C4-2B (cell line): ENCODE results near the gene APP.

Experiments
- H3K27ac ChIP-seq: fragments of 450-650 bp; 2 replicates; pipeline ENCODE4 v1.5.1; 2017
- CTCF ChIP-seq: fragments of 450-650 bp; conservative IDR thresholded peaks from 2 replicates; pipeline ENCODE4 v1.5.1; 2017; ENCODE audit warnings: mild to moderate bottlenecking
- ZFX ChIP-seq: fragments of 450-650 bp; IDR thresholded peaks from 2 replicates; pipeline ENCODE4 v1.6.1; 2017

APP gene

DNA sequence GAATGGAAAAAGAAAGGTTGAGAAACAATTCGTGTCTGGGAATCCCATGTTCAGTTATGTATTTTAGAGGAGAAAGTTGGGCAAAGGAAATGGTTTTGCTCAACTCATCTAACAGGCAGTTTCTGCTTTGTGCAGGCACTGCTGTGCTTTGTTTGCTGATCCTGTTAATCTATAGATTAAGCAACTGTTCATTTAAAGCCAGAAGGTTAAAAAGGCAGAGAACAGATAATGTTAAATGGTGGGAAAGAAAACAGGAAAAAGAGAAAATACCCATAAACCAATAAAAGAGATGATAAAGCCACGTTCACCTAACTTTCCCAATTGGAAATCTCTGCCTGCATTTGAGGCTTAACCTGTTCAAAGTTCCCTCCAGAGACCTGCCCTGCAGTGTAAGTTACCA is 70.0 kb downstream of the APP start:
- no peak overlapping the region for H3K27ac ChIP-seq
- TF ChIP-seq ZFX (no peak), CTCF (no peak)

DNA sequence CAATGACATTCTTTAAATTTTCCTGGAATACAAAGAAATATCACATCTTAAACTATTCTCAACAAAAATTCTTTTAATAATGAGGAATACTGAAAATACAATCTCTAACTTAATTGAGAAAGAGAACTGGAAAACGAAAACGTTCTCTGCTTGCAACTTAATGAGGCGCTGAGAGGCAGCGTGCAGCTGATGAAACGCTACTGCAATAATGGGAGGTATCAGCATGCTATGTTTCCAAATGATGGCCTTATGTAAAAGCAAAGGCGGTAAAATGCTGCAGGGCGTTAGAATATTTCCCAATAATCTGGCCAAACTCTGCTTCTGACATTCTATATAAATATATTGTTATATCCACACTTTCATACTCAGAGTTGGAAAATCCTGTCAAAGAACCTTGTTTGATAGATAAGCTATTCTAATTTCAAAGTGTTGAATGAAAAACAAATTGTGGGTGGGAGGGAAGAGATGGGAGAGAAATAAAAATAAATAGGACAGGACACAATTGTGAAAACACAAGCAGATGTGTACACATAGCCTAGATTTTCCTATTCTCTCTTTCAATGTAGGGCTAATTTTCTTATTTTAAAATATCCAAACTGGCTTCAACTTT is 70.9 kb downstream of the APP start:
- H3K27ac ChIP-seq, result no peak overlapping the region
- TF ChIP-seq CTCF, result no peak
- TF ChIP-seq ZFX, result no peak

- H3K27ac ChIP-seq, result no peak overlapping the region
- TF ChIP-seq CTCF (no peak), ZFX (no peak)
Measured at GRCh38 chr21:26098772-26099397, 71.7 kb downstream of the APP start.

DNA sequence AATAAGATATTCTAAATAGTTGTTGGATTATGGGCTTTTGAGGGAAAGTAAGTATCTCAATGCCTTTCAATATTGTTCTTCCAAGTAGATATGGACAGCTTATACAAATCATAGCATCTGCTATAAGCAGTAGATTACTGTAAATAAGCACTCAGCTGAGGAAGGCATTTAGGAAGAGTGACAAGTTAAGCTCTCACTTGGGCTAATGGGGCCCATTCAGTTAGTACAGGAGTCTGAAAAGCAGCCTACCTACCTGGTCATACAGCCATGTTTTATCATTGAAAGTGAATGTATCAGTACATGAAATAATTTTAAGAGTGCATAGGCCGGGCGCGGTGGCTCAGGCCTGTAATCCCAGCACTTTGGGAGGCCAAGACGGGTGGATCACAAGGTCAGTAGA is 73.1 kb downstream of the APP start:
- TF ChIP-seq CTCF, result no peak
- TF ChIP-seq ZFX, result no peak
- H3K27ac ChIP-seq, result no peak overlapping the region

DNA sequence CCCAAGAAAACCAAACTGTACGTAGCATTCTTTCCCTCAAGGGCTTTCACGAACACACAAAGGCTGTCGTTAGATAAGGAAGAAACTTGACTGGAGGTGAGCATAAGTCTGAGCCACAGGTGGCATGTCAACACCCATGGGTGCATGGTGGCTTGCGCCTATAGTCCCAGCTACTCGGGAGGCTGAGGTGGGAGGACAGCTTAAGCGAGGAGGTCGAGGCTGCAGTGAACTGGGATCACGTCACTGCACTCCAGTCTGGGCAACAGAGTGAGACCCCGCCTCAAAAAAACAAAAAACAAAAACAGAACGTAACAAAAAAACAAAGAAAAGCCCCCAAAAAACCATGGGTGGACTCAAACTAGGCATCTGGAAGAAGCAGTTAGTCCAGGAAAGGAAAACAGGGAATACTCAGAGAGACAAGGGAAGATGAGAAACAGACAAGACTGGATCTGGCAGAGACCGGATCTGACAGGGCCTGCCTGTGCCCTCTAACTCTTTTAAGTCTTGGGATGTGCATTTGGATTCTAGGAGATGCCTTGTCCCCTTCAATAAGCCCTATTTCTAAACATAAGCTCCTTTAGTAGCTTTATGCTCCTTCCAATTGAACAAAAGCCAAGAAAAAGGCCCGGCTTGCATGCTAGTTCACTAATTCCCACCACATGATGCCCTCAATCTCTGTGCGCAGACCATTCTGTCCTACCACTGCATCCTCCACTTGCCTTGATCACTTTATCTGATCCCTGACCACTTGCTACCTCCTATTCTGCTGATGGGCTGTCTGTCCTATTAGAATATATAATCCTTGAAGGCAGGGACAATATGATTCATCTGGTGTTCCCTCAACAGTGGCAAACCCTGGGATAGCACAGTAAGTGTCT is 73.8 kb downstream of the APP start:
- no peak overlapping the region for H3K27ac ChIP-seq

GRCh38 chr21:26095131-26095530 is 75.4 kb downstream of the APP start:
- no peak overlapping the region for H3K27ac ChIP-seq

More for the DNA sequence above, 73.8 kb downstream of the APP start:
- TF ChIP-seq ZFX, result no peak

GRCh38 chr21:26093122-26093521 is 77.4 kb downstream of the APP start:
- no peak overlapping the region for H3K27ac ChIP-seq
- TF ChIP-seq ZFX, result no peak
- TF ChIP-seq CTCF, result no peak

More at GRCh38 chr21:26095131-26095530, 75.4 kb downstream of the APP start:
- TF ChIP-seq ZFX (no peak), CTCF (no peak)
